T-cell (primary cell): ENCODE measurements around the gene TBC1D4. TPM values are rescaled to one million over a fixed set of nuclear protein-coding genes. Genes with fewer than 3 reads are reported as not detected.
"Not testable (repeated sequence)": the region's sequence is repeated elsewhere in the genome, so short reads cannot be mapped to it uniquely, and the experiment has no call there.

Experiments
- ATAC-seq, 4 experiments: fragments of 200-7000 bp in 3 of 4; fragments of 150-1000 bp in 1 of 4; cut with Tn5 transposase; replicated peaks in 1 of 4; 1 replicate in 3 of 4; 2 replicates in 1 of 4; pipeline ENCODE4 v1.10.0; 2021; ENCODE audit warnings: moderate library complexity in 3 of 4, mild to moderate bottlenecking in 2 of 4, moderate number of reproducible peaks in 1 of 4
- CTCF ChIA-PET, 2 donors: fragments of 300-600 bp; sonication (Branson Sonifier 250); formaldehyde crosslinking; loops; one replicate each; lab custom pipeline; 2022; ENCODE audit warnings: antibody characterized with exemption in 2 of 2; lab: Charles Lee
- POLR2A ChIA-PET, 2 donors: fragments of 300-600 bp; sonication (Branson Sonifier 250); formaldehyde crosslinking; loops; one replicate each; lab custom pipeline; 2022; ENCODE audit warnings: antibody characterized with exemption in 2 of 2; lab: Charles Lee
- DNase-seq, 35 experiments: peaks; one replicate each; pipeline versions ENCODE4 v3.0.0 to v3.0.0-alpha.2; 2013 to 2023
- H3K27ac ChIP-seq: one replicate; pipeline ENCODE4 v1.5.1; 2013; ENCODE audit warnings: low read length
- H3K27me3 ChIP-seq, 2 experiments: replicated peaks in 1 of 2; 1 replicate in 1 of 2; 2 replicates in 1 of 2; pipeline versions ENCODE4 v1.6.1 to v1.7.0; 2013; ENCODE audit warnings: low read length in 1 of 2, mixed read lengths in 1 of 2; ENCODE audit not compliant: control insufficient read depth in 2 of 2, insufficient read depth in 2 of 2; ENCODE audit errors: extremely low read depth in 1 of 2
- H3K36me3 ChIP-seq, 2 donors: 1 replicate in 1 of 2; 2 replicates in 1 of 2; pipeline versions ENCODE4 v1.6.1 to v1.7.0; 2013; ENCODE audit warnings: low read length in 1 of 2; ENCODE audit not compliant: control insufficient read depth in 2 of 2, insufficient read depth in 1 of 2; ENCODE audit errors: extremely low read depth in 1 of 2
- H3K4me1 ChIP-seq, 2 experiments: 1 replicate in 1 of 2; 2 replicates in 1 of 2; pipeline versions ENCODE4 v1.6.1 to v1.7.0; 2013; ENCODE audit warnings: low read length in 2 of 2, mixed read lengths in 1 of 2; ENCODE audit not compliant: insufficient read depth in 2 of 2, control insufficient read depth in 1 of 2; ENCODE audit errors: extremely low read depth in 1 of 2
- H3K4me3 ChIP-seq, 2 donors: 1 replicate in 1 of 2; 2 replicates in 1 of 2; pipeline versions ENCODE4 v1.5.1 to v1.7.0; 2013; ENCODE audit warnings: mild to moderate bottlenecking in 2 of 2, low read length in 1 of 2, moderate library complexity in 1 of 2; ENCODE audit not compliant: control insufficient read depth in 1 of 2; ENCODE audit errors: extremely low read depth in 1 of 2
- H3K9me3 ChIP-seq: 2 replicates; pipeline ENCODE4 v1.7.0; 2013
- H3K27ac Mint-ChIP-seq, 2 donors: one replicate each; pipeline ENCODE4 v1.8.0; 2020 to 2021; ENCODE audit warnings: mild to moderate bottlenecking in 2 of 2, mixed read lengths in 2 of 2
- H3K27me3 Mint-ChIP-seq, 2 donors: one replicate each; pipeline ENCODE4 v1.8.0; 2021 to 2022; ENCODE audit warnings: mixed read lengths in 2 of 2
- H3K36me3 Mint-ChIP-seq: one replicate; pipeline ENCODE4 v1.8.0; 2021; ENCODE audit warnings: mixed read lengths
- H3K4me1 Mint-ChIP-seq, 3 donors: one replicate each; pipeline ENCODE4 v1.8.0; 2020 to 2022; ENCODE audit warnings: mixed read lengths in 3 of 3, mild to moderate bottlenecking in 1 of 3
- H3K4me3 Mint-ChIP-seq, 3 donors: one replicate each; pipeline ENCODE4 v1.8.0; 2020 to 2022; ENCODE audit warnings: mild to moderate bottlenecking in 3 of 3, mixed read lengths in 3 of 3, moderate library complexity in 3 of 3
- H3K9me3 Mint-ChIP-seq, 3 donors: one replicate each; pipeline ENCODE4 v1.8.0; 2020 to 2022; ENCODE audit warnings: mixed read lengths in 3 of 3
- WGBS: methylation state at CpG from one replicate; pipeline ENCODE4 v1.1.5; 2013; ENCODE audit warnings: missing lambda C conversion rate; ENCODE audit not compliant: insufficient coverage; 5-methylcytosine and 5-hydroxymethylcytosine counted together
- total RNA-seq, 35 experiments: library from RNA in 6 of 35; stranded (reverse) in 6 of 35; fragments of 120-200 nt in 1 of 35; gene quantifications; one replicate each; pipeline versions ENCODE4 v1.2.1 to v1.2.4 and lab custom pipeline; 2013 to 2026

TBC1D4 gene
- total RNA-seq, 5 donors from 2014 or later (not counting 1 experiment from before 2014, with no cell fraction given), result 45.7 to 67.9 (median 56.8) TPM

- WGBS, result no CpG with 5 or more reads among the region's 2 CpGs
- Histone ChIP-seq H3K27ac (no peak overlapping the region), H3K36me3 (peaks cover 4 to 29% of the 10 kb centered on the region in 2 donors), H3K4me3 (no peak overlapping the region), H3K9me3 (no peaks in the 10 kb centered on the region), H3K27me3 (no peaks in the 10 kb centered on the region), H3K4me1 (peaks cover 0 to 5% of the 10 kb centered on the region in 2 experiments)
- ChIA-PET POLR2A (no interaction called here), CTCF (no interaction called here)
- ATAC-seq (no peak), DNase-seq (no peak)
- no peak overlapping the region for H3K4me3 Mint-ChIP-seq
- peaks cover 76% of the 10 kb centered on the region for H3K36me3 Mint-ChIP-seq
- no peaks in the 10 kb centered on the region for H3K27me3 Mint-ChIP-seq
- no peaks in the 10 kb centered on the region for H3K9me3 Mint-ChIP-seq
- H3K4me1 Mint-ChIP-seq, result peaks cover 9 to 27% (median 11%) of the 10 kb centered on the region in 3 donors
- H3K27ac Mint-ChIP-seq, result no peak overlapping the region
Observed at GRCh38 chr13:75308222-75308621, 173.7 kb downstream of the TBC1D4 start.

DNA sequence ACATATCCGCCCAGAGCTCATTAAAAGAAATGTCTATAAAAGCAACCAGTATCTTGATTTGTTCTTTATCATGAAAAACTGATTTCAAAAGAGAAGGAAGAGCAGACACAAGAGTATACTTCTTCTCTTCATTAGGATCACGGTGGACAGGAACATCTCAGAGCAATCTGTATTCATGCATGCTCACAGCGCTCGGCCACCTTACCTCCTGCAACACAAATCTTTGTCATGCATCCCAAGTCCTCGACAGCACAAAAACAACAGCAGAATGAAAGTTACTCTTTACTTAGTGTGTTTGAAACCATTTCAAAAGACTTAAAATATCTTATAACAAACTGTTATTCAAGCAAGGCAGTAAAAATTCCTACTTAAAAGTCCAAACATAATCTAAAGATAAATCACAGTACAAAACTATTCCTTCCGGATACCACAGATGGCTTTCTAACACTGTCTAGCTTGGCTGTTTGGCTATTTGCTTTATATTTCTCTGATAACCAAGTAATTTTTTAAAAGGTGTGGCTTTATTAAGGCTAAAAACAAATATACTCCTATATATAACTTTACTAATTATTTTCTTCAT lies 174.5 kb downstream of the TBC1D4 start:
- H3K27ac Mint-ChIP-seq, result no peak overlapping the region
- Histone ChIP-seq H3K4me1 (peaks cover 0 to under 1% of the 10 kb centered on the region in 2 experiments), H3K9me3 (no peaks in the 10 kb centered on the region), H3K27me3 (no peaks in the 10 kb centered on the region), H3K27ac (no peak overlapping the region), H3K36me3 (peaks cover 4 to 27% of the 10 kb centered on the region in 2 donors), H3K4me3 (no peak overlapping the region)
- H3K36me3 Mint-ChIP-seq, result peaks cover 72% of the 10 kb centered on the region
- no peak overlapping the region for H3K4me3 Mint-ChIP-seq
- peaks cover 1 to 19% (median 4%) of the 10 kb centered on the region in 3 donors for H3K4me1 Mint-ChIP-seq
- no peaks in the 10 kb centered on the region for H3K9me3 Mint-ChIP-seq
- ATAC-seq (no peak), DNase-seq (no peak)
- 79% methylated on average over 3 of the region's 6 CpGs for WGBS
- ChIA-PET POLR2A (interaction anchor here in 1 of 2 donors (0.6 kb wide), 1 partner anchor 15 kb away, joined by 4 read pairs; no protein-coding TSS in a partner anchor), CTCF (interaction anchor here in 1 of 2 donors (1.0 kb wide), 1 partner anchor 8 kb away, joined by 4 read pairs; no protein-coding TSS in a partner anchor)
- no peaks in the 10 kb centered on the region for H3K27me3 Mint-ChIP-seq

DNA sequence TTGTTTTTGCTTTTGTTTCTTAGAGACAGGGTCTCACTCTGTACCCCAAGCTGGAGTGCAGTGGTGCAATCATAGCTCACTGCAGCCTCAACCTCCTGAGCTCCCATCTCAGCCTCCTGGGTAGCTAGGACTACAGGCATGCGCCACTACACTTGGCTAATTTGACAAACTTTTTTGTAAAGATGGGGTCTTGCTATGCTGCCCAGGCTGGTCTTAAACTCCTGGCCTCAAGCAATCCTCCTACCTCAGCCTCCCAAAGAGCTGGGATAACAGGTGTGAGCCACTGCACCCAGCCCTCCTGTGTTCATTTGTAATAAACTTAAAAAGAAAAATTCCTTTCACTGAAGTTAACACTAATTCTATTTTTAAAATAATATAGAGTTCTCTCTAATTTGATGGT lies 175.0 kb downstream of the TBC1D4 start:
- Mint-ChIP-seq H3K4me1 (peaks cover 0 to 16% (median 4%) of the 10 kb centered on the region in 3 donors), H3K36me3 (peaks cover 70% of the 10 kb centered on the region)
- H3K27ac Mint-ChIP-seq, H3K4me1 ChIP-seq, ATAC-seq, H3K27me3 Mint-ChIP-seq, H3K27me3 ChIP-seq, DNase-seq, H3K9me3 Mint-ChIP-seq, H3K4me3 Mint-ChIP-seq, H3K9me3 ChIP-seq, H3K27ac ChIP-seq, H3K4me3 ChIP-seq: not testable (repeated sequence)
- no CpG with 5 or more reads among the region's 1 CpG for WGBS
- ChIA-PET CTCF (interaction anchor here in 1 of 2 donors (1.0 kb wide), 1 partner anchor 9 kb away, joined by 4 read pairs; no protein-coding TSS in a partner anchor), POLR2A (interaction anchor here in 1 of 2 donors (0.6 kb wide), 1 partner anchor 16 kb away, joined by 4 read pairs; no protein-coding TSS in a partner anchor)
- peaks cover 4 to 25% of the 10 kb centered on the region in 2 donors for H3K36me3 ChIP-seq

DNA sequence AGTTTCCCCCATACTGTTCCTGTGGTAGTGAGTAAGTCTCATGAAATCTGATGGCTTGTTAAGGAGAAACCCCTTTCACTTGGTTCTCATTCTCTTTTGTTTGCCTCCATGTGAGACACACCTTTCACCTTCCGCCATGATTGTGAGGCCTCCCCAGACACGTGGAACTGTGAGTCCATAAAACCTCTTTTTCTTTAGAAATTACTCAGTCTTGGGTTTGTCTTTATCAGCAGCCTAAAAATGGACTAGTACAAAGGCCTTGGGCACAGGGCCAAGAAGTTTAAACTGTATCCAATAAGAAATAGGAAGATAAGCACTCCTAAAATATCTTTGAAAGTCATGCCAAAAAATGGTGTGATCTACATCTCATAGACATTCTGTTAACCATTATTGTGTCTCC lies 176.9 kb downstream of the TBC1D4 start:
- CTCF ChIA-PET, result no interaction called here
- WGBS, result 90% methylated on average over 2 of the region's 2 CpGs

DNA sequence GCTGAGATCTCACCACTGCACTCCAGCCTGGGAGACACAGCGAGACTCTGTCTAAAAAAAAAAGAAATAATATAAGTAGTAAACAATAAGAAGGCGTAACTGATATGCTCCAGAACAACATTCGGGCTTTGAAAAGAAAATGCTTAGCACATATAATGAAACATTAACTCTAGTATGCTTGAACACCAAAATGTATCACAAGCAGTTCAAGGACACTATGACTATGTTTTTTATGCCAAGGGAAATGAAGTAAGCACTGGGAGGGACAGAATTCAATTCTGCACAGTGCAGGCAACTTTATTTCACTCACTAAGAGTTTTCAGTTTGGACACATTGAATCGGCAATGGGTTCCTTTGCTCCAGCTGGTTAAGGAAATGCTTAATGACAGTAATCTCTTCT lies 178.7 kb downstream of the TBC1D4 start:
- no peak overlapping the region for H3K27ac Mint-ChIP-seq
- H3K4me1 ChIP-seq, result peaks cover 0 to 15% of the 10 kb centered on the region in 2 experiments
- H3K36me3 Mint-ChIP-seq, result peaks cover 47% of the 10 kb centered on the region
- H3K9me3 Mint-ChIP-seq, result no peaks in the 10 kb centered on the region
- CTCF ChIA-PET, result no interaction called here
- peaks cover 0 to 21% (median 18%) of the 10 kb centered on the region in 3 donors for H3K4me1 Mint-ChIP-seq
- no peak overlapping the region for H3K27ac ChIP-seq
- no peaks in the 10 kb centered on the region for H3K27me3 Mint-ChIP-seq
- DNase-seq (no peak), ATAC-seq (no peak)
- no peak overlapping the region for H3K4me3 ChIP-seq
- peaks cover 0 to 22% of the 10 kb centered on the region in 2 donors for H3K36me3 ChIP-seq
- H3K27me3 ChIP-seq, result no peaks in the 10 kb centered on the region
- no peak overlapping the region for H3K4me3 Mint-ChIP-seq
- POLR2A ChIA-PET, result no interaction called here
- no peaks in the 10 kb centered on the region for H3K9me3 ChIP-seq
- WGBS, result no CpG with 5 or more reads among the region's 4 CpGs

More for the DNA sequence above, 176.9 kb downstream of the TBC1D4 start:
- Mint-ChIP-seq H3K4me3 (no peak overlapping the region), H3K27me3 (no peaks in the 10 kb centered on the region), H3K27ac (no peak overlapping the region), H3K36me3 (peaks cover 55% of the 10 kb centered on the region), H3K9me3 (no peaks in the 10 kb centered on the region), H3K4me1 (peaks cover 3 to 18% (median 9%) of the 10 kb centered on the region in 3 donors)
- DNase-seq (no peak), ATAC-seq (no peak)
- peaks cover 0 to 16% of the 10 kb centered on the region in 2 donors for H3K36me3 ChIP-seq
- no peaks in the 10 kb centered on the region for H3K9me3 ChIP-seq
- POLR2A ChIA-PET, result no interaction called here
- H3K27ac ChIP-seq, result no peak overlapping the region
- H3K27me3 ChIP-seq, result no peaks in the 10 kb centered on the region
- no peak overlapping the region for H3K4me3 ChIP-seq
- peaks cover 0 to 9% of the 10 kb centered on the region in 2 experiments for H3K4me1 ChIP-seq

- Mint-ChIP-seq H3K4me3 (no peak overlapping the region), H3K27ac (no peak overlapping the region), H3K9me3 (no peaks in the 10 kb centered on the region), H3K27me3 (no peaks in the 10 kb centered on the region), H3K4me1 (peaks cover 0 to 22% (median 21%) of the 10 kb centered on the region in 3 donors), H3K36me3 (peaks cover 41% of the 10 kb centered on the region)
- Histone ChIP-seq H3K4me1 (peaks cover 0 to 17% of the 10 kb centered on the region in 2 experiments), H3K4me3 (no peak overlapping the region), H3K9me3 (no peaks in the 10 kb centered on the region), H3K27ac (no peak overlapping the region), H3K27me3 (no peaks in the 10 kb centered on the region), H3K36me3 (peaks cover 0 to 21% of the 10 kb centered on the region in 2 donors)
- ATAC-seq (no peak), DNase-seq (no peak)
- POLR2A ChIA-PET, result no interaction called here
- CTCF ChIA-PET, result no interaction called here
- 98% methylated on average over 4 of the region's 10 CpGs for WGBS
Observed at GRCh38 chr13:75302071-75302698, 179.8 kb downstream of the TBC1D4 start.
